ENCODE measurements around the gene ANKRD33. TPM values are rescaled to one million over a fixed set of nuclear protein-coding genes. Genes with fewer than 3 reads are reported as not detected.

The ANKRD33 gene
- total and polyA plus RNA-seq, 2 of the 4 experiments (the other 2 are of a cell fraction): under 0.01 to 0.03 TPM

- Histone ChIP-seq H3K79me1 (ENCODE audit: low read depth in 1 of 2, low read length in 2 of 2) (no peaks in the 10 kb centered on the region), H3K4ac (ENCODE audit: low read depth, low read length) (no peak overlapping the region), H3K18ac (ENCODE audit: low read depth, low read length) (no peak overlapping the region), H3K23ac (ENCODE audit: low read depth, low read length) (no peak overlapping the region), H3K14ac (replicated peaks; ENCODE audit: low read depth, low read length) (no peak overlapping the region), H2BK15ac (ENCODE audit: low read depth, low read length) (no peak overlapping the region), H3K9ac (ENCODE audit: low read depth, low read length) (no peak overlapping the region), H3K4me1 (ENCODE audit: control insufficient read depth, insufficient read depth, low read length) (peaks cover 2% of the 10 kb centered on the region; the same call in 1 of the 2 replicates), H4K91ac (ENCODE audit: insufficient read depth, low read depth, low read length) (no peak overlapping the region), H4K20me1 (ENCODE audit: insufficient read depth, low read length) (no peaks in the 10 kb centered on the region), H2BK5ac (ENCODE audit: low read depth, low read length, poor library complexity, severe bottlenecking) (no peak overlapping the region), H3K36me3 (ENCODE audit: control insufficient read depth, insufficient read depth, low read length) (no peaks in the 10 kb centered on the region), H2AK9ac (replicated peaks; ENCODE audit: low read depth, low read length, poor library complexity) (no peak overlapping the region), H4K5ac (ENCODE audit: low read depth, low read length) (no peak overlapping the region), H3K9me1 (ENCODE audit: insufficient read depth, low read length) (no peaks in the 10 kb centered on the region), H2AK5ac (ENCODE audit: low read depth, low read length) (no peak overlapping the region), H2AFZ (replicated peaks; ENCODE audit: low read length, poor library complexity) (peak overlapping the region; percentile 81), H3K27me3 (ENCODE audit: control insufficient read depth, insufficient read depth, low read length) (peaks cover 40% of the 10 kb centered on the region), H3K27ac (ENCODE audit: insufficient read depth, low read length) (no peak overlapping the region), H4K8ac (ENCODE audit: low read depth in 2 of 2, low read length in 2 of 2) (no peak overlapping the region), H2BK20ac (ENCODE audit: low read depth, low read length) (no peak overlapping the region), H3K9me3 (ENCODE audit: control insufficient read depth, insufficient read depth, low read length) (no peaks in the 10 kb centered on the region), H3K4me3 (ENCODE audit: insufficient read depth, low read depth, low read length) (no peak overlapping the region), H3K4me2 (ENCODE audit: low read depth, low read length) (no peak overlapping the region), H3K56ac (ENCODE audit: extremely low read depth, insufficient read depth, low read length) (no peak overlapping the region), H2BK120ac (ENCODE audit: low read depth, low read length) (no peak overlapping the region)
- WGBS, 2 experiments (ENCODE audit: extremely low coverage in 2 of 2, insufficient read length in 1 of 2): 71% methylated on average over 1 of the region's 3 CpGs; no CpG with 5 or more reads in 1 of the 2 experiments
- ChIA-PET CTCF (interaction anchor here (0.6 kb wide), 1 partner anchor 70 kb away, joined by 3 read pairs; no protein-coding TSS in a partner anchor), POLR2A (ENCODE audit: unreplicated experiment) (no interaction called here)
- dilution Hi-C loops (cut with HindIII; ENCODE audit: low sequenced_read_pairs, unreplicated experiment): loop anchor here (25.0 kb wide), 1 partner anchor 92 kb away; the partner anchor contains the start of gene ACVR1B
- intact Hi-C loops (cut with micrococcal nuclease): no loop called here
- TF ChIP-seq NFE2L2 (IDR thresholded peaks at IDR 0.05; ENCODE audit: low read depth, low read length) (no peak), MAFK (IDR thresholded peaks at IDR 0.05; ENCODE audit: low read depth, low read length) (no peak), MXI1 (IDR thresholded peaks at IDR 0.05; ENCODE audit: borderline replicate concordance, low read depth, low read length) (no peak), USF2 (IDR thresholded peaks at IDR 0.05; ENCODE audit: low read depth, low read length) (no peak), CHD1 (IDR thresholded peaks at IDR 0.05; ENCODE audit: low read depth, low read length) (no peak), RFX5 (IDR thresholded peaks at IDR 0.05; ENCODE audit: low read depth, low read length) (no peak), POLR2A (IDR thresholded peaks at IDR 0.05; ENCODE audit: low read depth, low read length) (no peak), RCOR1 (IDR thresholded peaks at IDR 0.05; ENCODE audit: insufficient replicate concordance, low read length) (no peak), SMC3 (IDR thresholded peaks at IDR 0.05; ENCODE audit: low read depth, low read length) (no peak), ELK1 (IDR thresholded peaks at IDR 0.05; ENCODE audit: borderline replicate concordance, low read depth, low read length) (no peak), RAD21 (IDR thresholded peaks at IDR 0.05; ENCODE audit: low read length) (no peak), FOS (IDR thresholded peaks at IDR 0.05; ENCODE audit: low read depth, low read length) (no peak), BHLHE40 (IDR thresholded peaks at IDR 0.05; ENCODE audit: low read depth, low read length) (no peak), CEBPB (IDR thresholded peaks at IDR 0.05; ENCODE audit: low read depth, low read length) (no peak), MAZ (IDR thresholded peaks at IDR 0.05; ENCODE audit: borderline replicate concordance, low read depth, low read length) (no peak), CTCF (conservative IDR thresholded peaks at IDR 0.05; ENCODE audit: low read depth, low read length) (no peak)
- BruUV-seq (replicated peaks): no TSS peak
- in situ Hi-C loops (cut with MboI; ENCODE audit: low sequenced_read_pairs): loop anchor here (5.0 kb wide), 1 partner anchor 448 kb away; the partner anchor contains the start of gene SLC4A8
- DNase-seq (no peak), ATAC-seq (ENCODE audit: low read depth) (no peak)
Measured at GRCh38 chr12:51869931-51870330, 18.0 kb upstream of the ANKRD33 start.

All from IMR-90 (cell line).